ENCODE data around the gene EPG5.

DNA sequence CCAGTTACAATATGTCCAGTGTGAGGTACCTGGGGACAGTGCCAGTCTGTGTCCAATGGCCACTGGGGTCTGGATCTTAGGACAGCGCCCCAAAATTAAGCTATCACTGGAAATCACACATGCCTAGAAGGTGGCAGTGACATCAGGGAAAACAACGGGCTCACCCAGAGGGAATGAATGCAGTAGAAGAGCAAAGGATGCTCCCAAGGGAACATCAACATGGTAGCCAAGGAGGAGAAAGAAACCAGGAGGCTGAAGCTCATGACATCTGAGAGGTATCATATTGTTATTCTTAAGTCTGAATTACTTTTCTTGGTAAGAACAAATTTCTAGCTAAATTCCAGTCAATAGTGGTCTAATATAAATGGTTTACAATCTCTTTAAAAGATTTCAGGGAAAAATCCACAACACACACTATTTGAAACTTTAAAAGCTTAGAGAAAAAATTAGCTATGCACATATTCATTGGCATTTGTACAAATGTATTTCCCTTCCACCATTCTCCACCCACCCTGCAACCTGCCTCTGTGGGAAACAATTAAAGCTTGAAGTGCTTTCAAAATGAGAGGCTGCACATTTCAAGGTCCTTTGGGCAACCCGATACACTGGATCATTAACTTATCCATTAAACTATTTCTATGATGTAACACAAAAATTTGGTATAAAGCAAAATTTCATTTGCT, 86.1 kb downstream of the EPG5 start:
- TF ChIP-seq, protein P1, sequence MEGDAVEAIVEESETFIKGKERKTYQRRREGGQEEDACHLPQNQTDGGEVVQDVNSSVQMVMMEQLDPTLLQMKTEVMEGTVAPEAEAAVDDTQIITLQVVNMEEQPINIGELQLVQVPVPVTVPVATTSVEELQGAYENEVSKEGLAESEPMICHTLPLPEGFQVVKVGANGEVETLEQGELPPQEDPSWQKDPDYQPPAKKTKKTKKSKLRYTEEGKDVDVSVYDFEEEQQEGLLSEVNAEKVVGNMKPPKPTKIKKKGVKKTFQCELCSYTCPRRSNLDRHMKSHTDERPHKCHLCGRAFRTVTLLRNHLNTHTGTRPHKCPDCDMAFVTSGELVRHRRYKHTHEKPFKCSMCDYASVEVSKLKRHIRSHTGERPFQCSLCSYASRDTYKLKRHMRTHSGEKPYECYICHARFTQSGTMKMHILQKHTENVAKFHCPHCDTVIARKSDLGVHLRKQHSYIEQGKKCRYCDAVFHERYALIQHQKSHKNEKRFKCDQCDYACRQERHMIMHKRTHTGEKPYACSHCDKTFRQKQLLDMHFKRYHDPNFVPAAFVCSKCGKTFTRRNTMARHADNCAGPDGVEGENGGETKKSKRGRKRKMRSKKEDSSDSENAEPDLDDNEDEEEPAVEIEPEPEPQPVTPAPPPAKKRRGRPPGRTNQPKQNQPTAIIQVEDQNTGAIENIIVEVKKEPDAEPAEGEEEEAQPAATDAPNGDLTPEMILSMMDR (IDR thresholded peaks at IDR 0.05; ENCODE audit: borderline replicate concordance, extremely low read depth, low read length, poor library complexity, severe bottlenecking) = no peak
- TF ChIP-seq EZH2 (IDR thresholded peaks at IDR 0.05; ENCODE audit: borderline replicate concordance, low read depth, low read length, severe bottlenecking) = no peak

All from DND-41 (cell line).